ENCODE results near the gene LMX1A. TPM values are rescaled to one million over a fixed set of nuclear protein-coding genes. Genes with fewer than 3 reads are reported as not detected.

LMX1A gene
- total RNA-seq = 0.04 TPM

- peak; percentile 57 for ATAC-seq
These were observed at the start of gene LMX1A for GRCh38 chr1:165355977-165356811. Gene LMX1A, minus strand, starts transcription at chr1:165356715. Its CDS starts 1,156 bp downstream, at chr1:165355559.

GRCh38 chr1:165403835-165404482 lies 47.4 kb upstream of the LMX1A start:
- peak; percentile 72 for ATAC-seq

- no peak for ATAC-seq
These were observed 46.1 kb upstream of the LMX1A start for GRCh38 chr1:165402517-165403111.

GRCh38 chr1:165397944-165398343 lies 41.4 kb upstream of the LMX1A start:
- peak; percentile 63 for ATAC-seq

GRCh38 chr1:165395901-165396300 lies 39.4 kb upstream of the LMX1A start:
- ATAC-seq = no peak

GRCh38 chr1:165395478-165395877 lies 39.0 kb upstream of the LMX1A start:
- ATAC-seq = no peak

GRCh38 chr1:165392634-165393571 lies 36.4 kb upstream of the LMX1A start:
- ATAC-seq = peak; percentile 88

- ATAC-seq = no peak
These were observed 33.1 kb upstream of the LMX1A start for GRCh38 chr1:165389609-165390008.

GRCh38 chr1:165387961-165388360 lies 31.4 kb upstream of the LMX1A start:
- ATAC-seq = no peak

- ATAC-seq = no peak
These were observed 31.0 kb upstream of the LMX1A start for GRCh38 chr1:165387505-165387904.

- no peak for ATAC-seq
These were observed 27.3 kb upstream of the LMX1A start for GRCh38 chr1:165383599-165384405.

- ATAC-seq = peak; percentile 65
These were observed 26.6 kb upstream of the LMX1A start for GRCh38 chr1:165383067-165383466.

GRCh38 chr1:165381745-165382505 lies 25.4 kb upstream of the LMX1A start:
- no peak for ATAC-seq

GRCh38 chr1:165376811-165377311 lies 20.3 kb upstream of the LMX1A start:
- no peak for ATAC-seq

- peak; percentile 78 for ATAC-seq
These were observed 19.7 kb upstream of the LMX1A start for GRCh38 chr1:165376041-165376810.

GRCh38 chr1:165375623-165376022 lies 19.1 kb upstream of the LMX1A start:
- ATAC-seq = no peak

- ATAC-seq = no peak
These were observed 15.2 kb upstream of the LMX1A start for GRCh38 chr1:165371588-165372225.

- ATAC-seq = no peak
These were observed 12.8 kb upstream of the LMX1A start for GRCh38 chr1:165369255-165369848.
